NCI-H2107 (cell line): Measurements from ENCODE around the gene FRMD3.

ENCODE experiments used
- DNase-seq: peaks from one replicate; lab custom pipeline; 2025; lab: John Stamatoyannopoulos, UW

The FRMD3 gene

GRCh38 chr9:83281306-83282255 is 256.6 kb downstream of the FRMD3 start:
- no peak for DNase-seq

DNA sequence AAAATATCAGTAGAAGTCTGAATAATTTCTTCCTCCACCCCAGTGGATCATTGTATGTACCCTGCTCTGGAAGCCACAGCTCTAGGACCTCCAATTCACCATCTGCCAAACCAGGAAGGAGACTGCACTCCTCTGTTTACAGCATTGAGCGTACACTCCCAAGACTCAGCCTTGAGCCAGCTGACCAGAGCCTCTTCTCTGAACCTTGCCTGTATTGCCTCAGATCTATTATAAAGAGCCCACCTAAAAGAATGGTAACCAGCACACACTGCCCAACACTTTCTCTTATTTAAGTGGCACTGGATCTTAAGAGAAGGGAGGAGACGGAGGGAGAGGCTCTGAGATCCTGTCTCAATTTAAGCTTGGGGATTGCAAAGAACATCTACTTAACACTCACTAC is 257.4 kb downstream of the FRMD3 start:
- DNase-seq: no peak

GRCh38 chr9:83280268-83280667 is 257.9 kb downstream of the FRMD3 start:
- DNase-seq: no peak

DNA sequence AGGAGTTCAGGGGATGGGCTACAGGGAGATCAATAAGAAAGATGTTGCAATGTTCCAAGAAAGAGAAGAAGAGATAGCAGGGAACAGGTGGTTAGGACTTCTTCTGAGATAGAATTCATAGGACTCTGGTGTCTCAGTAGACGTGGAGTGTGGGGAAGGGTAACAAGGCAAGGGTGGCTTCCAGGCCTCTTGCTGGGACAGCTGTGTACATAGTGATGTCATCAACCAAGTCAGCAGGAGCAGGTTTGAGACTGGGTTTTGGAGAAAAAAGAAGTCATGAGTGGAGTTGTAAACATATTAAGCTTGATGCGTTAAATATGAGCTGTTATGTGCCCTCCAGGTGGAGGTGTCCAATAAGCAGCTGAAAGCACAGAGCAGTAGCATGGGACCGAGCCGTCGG is 263.4 kb downstream of the FRMD3 start:
- no peak for DNase-seq

DNA sequence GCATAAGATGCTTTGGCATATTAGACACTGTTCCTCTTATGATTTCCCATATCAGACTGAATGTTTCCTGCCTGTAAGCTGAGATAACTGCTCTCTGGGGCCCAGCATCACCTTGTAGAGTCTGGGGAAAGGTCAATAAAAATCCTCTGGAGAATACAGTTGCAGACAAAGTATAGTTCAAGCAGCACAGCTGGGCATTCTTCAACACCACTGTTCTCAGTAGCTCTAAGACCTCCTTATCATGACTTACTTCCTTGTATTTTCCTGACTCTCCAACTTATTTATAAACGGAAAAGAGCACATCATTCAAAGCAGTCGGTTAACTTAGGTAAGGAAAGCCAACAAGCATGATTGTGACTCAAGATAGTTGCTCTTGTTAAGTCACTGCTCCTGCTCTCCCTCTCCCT is 266.5 kb downstream of the FRMD3 start:
- DNase-seq: no peak

DNA sequence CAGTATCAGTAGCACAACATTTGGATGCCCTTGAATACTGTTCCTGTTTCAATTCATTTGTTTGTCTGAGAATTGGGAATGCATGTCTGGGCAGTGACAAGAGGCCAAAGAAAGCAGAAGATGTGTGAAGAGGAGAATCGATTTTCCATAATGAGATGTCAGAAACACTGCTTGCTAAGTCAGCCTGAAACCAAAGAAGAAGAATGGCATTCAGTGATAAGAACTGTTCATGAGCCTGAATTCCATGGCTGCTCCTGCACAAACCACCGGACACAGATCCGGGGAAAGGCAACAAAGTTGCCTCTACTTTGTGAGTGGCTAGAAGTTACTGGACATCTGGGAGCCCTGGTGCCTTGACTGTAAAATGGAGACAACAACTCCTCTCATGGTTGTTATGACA is 268.1 kb downstream of the FRMD3 start:
- DNase-seq: no peak

GRCh38 chr9:83267741-83268140 is 270.5 kb downstream of the FRMD3 start:
- DNase-seq: no peak

GRCh38 chr9:83266666-83267496 is 271.3 kb downstream of the FRMD3 start:
- DNase-seq: no peak

- DNase-seq: no peak
Observed at GRCh38 chr9:83266331-83266665, 271.9 kb downstream of the FRMD3 start.

- no peak for DNase-seq
Observed at GRCh38 chr9:83264315-83264714, 273.9 kb downstream of the FRMD3 start.

GRCh38 chr9:83259558-83259957 is 278.6 kb downstream of the FRMD3 start:
- DNase-seq: no peak

GRCh38 chr9:83257937-83258891 is 280.0 kb downstream of the FRMD3 start:
- DNase-seq: no peak

- no peak for DNase-seq
Observed at GRCh38 chr9:83247732-83248131, 290.5 kb downstream of the FRMD3 start.

DNA sequence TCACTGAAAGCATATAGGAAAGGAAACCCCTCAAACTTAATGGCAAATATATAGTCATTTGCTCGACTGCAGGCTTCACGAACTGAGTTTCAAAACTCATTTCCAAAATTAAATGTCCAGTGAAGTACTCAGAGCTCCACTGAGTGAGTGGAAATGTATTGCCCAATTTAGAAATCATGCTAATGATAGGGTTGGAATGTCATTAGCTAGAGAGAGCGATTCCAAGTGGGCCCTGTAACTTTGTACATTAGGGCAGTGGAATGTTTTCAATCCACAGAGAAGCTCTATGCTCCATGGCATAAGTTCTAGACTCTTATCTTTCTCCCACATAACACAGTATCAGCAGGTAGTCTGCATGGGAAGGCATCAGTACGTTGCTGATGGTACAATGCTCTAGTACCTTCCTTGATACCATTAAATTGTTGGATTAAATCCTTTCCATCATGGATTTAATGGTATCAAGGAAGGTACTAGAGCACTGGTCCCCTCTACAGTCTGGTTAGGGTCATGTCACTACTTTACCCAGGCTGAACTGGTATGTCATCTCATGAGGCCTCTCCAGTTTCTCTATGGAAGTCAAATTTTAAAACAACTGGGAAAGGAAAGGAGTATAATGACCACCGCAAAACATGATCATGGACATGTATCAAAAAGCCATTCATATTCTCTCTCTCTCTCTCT is 292.1 kb downstream of the FRMD3 start:
- no peak for DNase-seq

DNA sequence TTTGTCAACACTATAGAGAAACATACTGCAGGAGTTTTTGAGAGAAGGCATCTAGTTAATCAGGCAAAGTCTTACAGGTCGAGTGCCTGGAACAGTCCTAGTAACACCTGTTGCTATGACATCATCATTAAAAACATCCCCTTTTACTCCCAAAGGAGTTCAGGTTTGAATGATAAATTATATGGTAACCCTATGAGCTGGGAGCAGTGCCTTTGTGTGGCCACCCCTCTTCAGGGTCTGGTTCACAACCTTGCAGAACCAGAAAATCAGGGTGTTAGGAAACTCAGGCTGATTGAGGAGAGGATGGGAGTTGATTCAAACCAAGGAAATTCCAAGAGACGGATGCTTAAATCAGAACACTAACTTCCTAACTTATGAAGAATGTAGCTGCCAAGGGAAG is 296.1 kb downstream of the FRMD3 start:
- no peak for DNase-seq

DNA sequence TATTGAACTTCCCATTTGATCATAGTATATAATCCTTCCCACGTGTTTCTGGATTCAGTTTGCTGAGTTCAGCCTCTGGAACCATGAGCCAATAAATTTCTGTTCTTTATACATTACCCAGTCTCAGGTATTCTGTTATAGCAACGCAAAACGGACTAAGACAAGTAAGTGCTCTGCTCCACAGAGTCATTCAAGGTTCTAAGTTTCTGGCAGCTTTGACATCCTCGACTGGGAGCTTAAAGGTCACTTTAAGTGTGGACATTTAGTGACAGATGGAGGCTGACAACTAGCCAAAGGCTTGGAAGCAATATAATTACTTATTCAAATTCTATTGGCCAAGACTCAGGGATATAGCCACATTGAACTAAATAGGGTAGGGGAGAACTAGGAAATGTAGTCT is 297.5 kb downstream of the FRMD3 start:
- DNase-seq: no peak

- DNase-seq: no peak
Observed at GRCh38 chr9:83239747-83240146, 298.5 kb downstream of the FRMD3 start.

- DNase-seq: peak; percentile 35
Observed at GRCh38 chr9:83238871-83239640, 299.1 kb downstream of the FRMD3 start.

GRCh38 chr9:83236029-83236696 is 302.0 kb downstream of the FRMD3 start:
- DNase-seq: no peak

DNA sequence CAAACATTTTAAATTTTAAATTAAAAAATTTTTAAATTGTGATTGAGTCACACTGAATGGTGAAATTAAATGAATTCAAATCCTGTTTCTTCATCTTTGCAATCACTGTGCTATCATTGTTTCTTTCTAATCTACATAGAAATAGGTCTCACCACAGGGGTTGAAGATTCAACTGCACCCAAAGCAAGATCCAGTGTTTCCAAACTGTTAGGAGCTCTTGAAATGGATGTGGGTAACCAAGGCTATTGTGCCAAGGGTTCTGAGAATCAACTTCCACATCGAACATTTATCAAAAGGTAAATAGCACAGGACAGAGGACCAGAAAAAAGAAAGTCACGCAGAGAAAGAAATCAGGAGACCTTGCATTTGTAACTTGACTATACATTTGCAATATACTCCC is 302.7 kb downstream of the FRMD3 start:
- no peak for DNase-seq
